Measurements from ENCODE around the gene KCNMA1.

KCNMA1 gene

GRCh38 chr10:77631241-77631640, 6.4 kb downstream of the KCNMA1 start:
- DNase-seq: no peak

- DNase-seq: no peak
These were observed 7.1 kb downstream of the KCNMA1 start for GRCh38 chr10:77630507-77630848.

GRCh38 chr10:77629775-77630506, 7.7 kb downstream of the KCNMA1 start:
- DNase-seq: no peak

GRCh38 chr10:77628906-77629730, 8.5 kb downstream of the KCNMA1 start:
- no peak for DNase-seq

GRCh38 chr10:77626266-77626935, 11.2 kb downstream of the KCNMA1 start:
- DNase-seq: no peak

- DNase-seq: no peak
These were observed 12.2 kb downstream of the KCNMA1 start for GRCh38 chr10:77625379-77625778.

GRCh38 chr10:77622889-77623291, 14.7 kb downstream of the KCNMA1 start:
- DNase-seq: no peak

- no peak for DNase-seq
These were observed 16.9 kb downstream of the KCNMA1 start for GRCh38 chr10:77620731-77621130.

- DNase-seq: no peak
These were observed 17.5 kb downstream of the KCNMA1 start for GRCh38 chr10:77619964-77620703.

GRCh38 chr10:77618117-77618516, 19.5 kb downstream of the KCNMA1 start:
- no peak for DNase-seq

- DNase-seq: no peak
These were observed 20.8 kb downstream of the KCNMA1 start for GRCh38 chr10:77616766-77617165.

GRCh38 chr10:77614778-77615625, 22.6 kb downstream of the KCNMA1 start:
- no peak for DNase-seq

GRCh38 chr10:77613476-77614130, 24.0 kb downstream of the KCNMA1 start:
- no peak for DNase-seq

- DNase-seq: no peak
These were observed 25.9 kb downstream of the KCNMA1 start for GRCh38 chr10:77611670-77612069.

GRCh38 chr10:77611221-77611620, 26.4 kb downstream of the KCNMA1 start:
- no peak for DNase-seq

- DNase-seq: no peak
These were observed 27.8 kb downstream of the KCNMA1 start for GRCh38 chr10:77609781-77610272.

GRCh38 chr10:77608281-77608680, 29.3 kb downstream of the KCNMA1 start:
- no peak for DNase-seq

- no peak for DNase-seq
These were observed 30.9 kb downstream of the KCNMA1 start for GRCh38 chr10:77606751-77607150.

GRCh38 chr10:77605466-77605865, 32.1 kb downstream of the KCNMA1 start:
- no peak for DNase-seq

- DNase-seq: no peak
These were observed 32.7 kb downstream of the KCNMA1 start for GRCh38 chr10:77604941-77605351.

GRCh38 chr10:77604063-77604462, 33.5 kb downstream of the KCNMA1 start:
- DNase-seq: no peak
